GM12864 (cell line): ENCODE data around the gene GALNT6.
A peak's percentile ranks its signal among the peaks of the same experiment; 100 is the strongest.

Experiments
- DNase-seq: peaks from one replicate; pipeline ENCODE4 v3.0.0-alpha.2; 2011; ENCODE audit warnings: low read depth
- H3K4me3 ChIP-seq: 2 replicates; pipeline ENCODE4 v1.5.1; 2011; ENCODE audit warnings: mild to moderate bottlenecking, low read depth, low read length, control low read depth
- CTCF ChIP-seq: IDR thresholded peaks from 2 replicates; pipeline ENCODE4 v1.5.1; 2011; ENCODE audit warnings: low read depth, mild to moderate bottlenecking, moderate library complexity, low read length, control low read depth, inconsistent platforms; ENCODE audit errors: missing control alignments

The GALNT6 gene

GRCh38 chr12:51368640-51369517 is 22.3 kb downstream of the GALNT6 start:
- no peak overlapping the region for H3K4me3 ChIP-seq
- peak; percentile 95 for DNase-seq
- no peak for TF ChIP-seq CTCF

GRCh38 chr12:51365276-51365675 is 25.9 kb downstream of the GALNT6 start:
- DNase-seq: no peak
- TF ChIP-seq CTCF: no peak
- no peak overlapping the region for H3K4me3 ChIP-seq

GRCh38 chr12:51364001-51364400 is 27.2 kb downstream of the GALNT6 start:
- DNase-seq: no peak
- no peak overlapping the region for H3K4me3 ChIP-seq
- TF ChIP-seq CTCF: no peak

- no peak for DNase-seq
- no peak overlapping the region for H3K4me3 ChIP-seq
- no peak for TF ChIP-seq CTCF
Measured at GRCh38 chr12:51362747-51363342, 28.4 kb downstream of the GALNT6 start.

- H3K4me3 ChIP-seq: no peak overlapping the region
- no peak for DNase-seq
- TF ChIP-seq CTCF: no peak
Measured at GRCh38 chr12:51362307-51362706, 28.9 kb downstream of the GALNT6 start.

- TF ChIP-seq CTCF: no peak
- no peak for DNase-seq
- no peak overlapping the region for H3K4me3 ChIP-seq
Measured at GRCh38 chr12:51361161-51362016, 29.8 kb downstream of the GALNT6 start.
